Omental fat pad (tissue), 4 donors: Measurements from ENCODE around the gene C6orf89. TPM values are rescaled to one million over a fixed set of nuclear protein-coding genes. Genes with fewer than 3 reads are reported as not detected.

Source experiments
- ATAC-seq: fragments of 150-250 bp; one replicate; pipeline ENCODE4 v1.9.1; 2016; ENCODE audit warnings: mild to moderate bottlenecking, moderate library complexity; ENCODE audit not compliant: low FRiP score
- DNase-seq: peaks from one replicate; pipeline ENCODE4 v3.0.0-alpha.2; 2019; ENCODE audit warnings: low spot score
- total RNA-seq, 4 donors: library from RNA; depleted of rRNA; stranded (reverse); fragments of >200 nt; gene quantifications; one replicate each; pipeline ENCODE4 v1.1.0, GENCODE V29; 2016
- TF ChIP-seq, protein P1 (sequence below), 3 donors: fragments of 450-650 bp; IDR thresholded peaks; one replicate each; pipeline ENCODE4 v1.5.1; 2016 to 2017; ENCODE audit warnings: antibody characterized with exemption in 3 of 3, mild to moderate bottlenecking in 3 of 3, moderate library complexity in 2 of 3

C6orf89 gene
- total RNA-seq, 4 donors from 2014 or later = 40.2 to 53.0 (median 46.0) TPM

DNA sequence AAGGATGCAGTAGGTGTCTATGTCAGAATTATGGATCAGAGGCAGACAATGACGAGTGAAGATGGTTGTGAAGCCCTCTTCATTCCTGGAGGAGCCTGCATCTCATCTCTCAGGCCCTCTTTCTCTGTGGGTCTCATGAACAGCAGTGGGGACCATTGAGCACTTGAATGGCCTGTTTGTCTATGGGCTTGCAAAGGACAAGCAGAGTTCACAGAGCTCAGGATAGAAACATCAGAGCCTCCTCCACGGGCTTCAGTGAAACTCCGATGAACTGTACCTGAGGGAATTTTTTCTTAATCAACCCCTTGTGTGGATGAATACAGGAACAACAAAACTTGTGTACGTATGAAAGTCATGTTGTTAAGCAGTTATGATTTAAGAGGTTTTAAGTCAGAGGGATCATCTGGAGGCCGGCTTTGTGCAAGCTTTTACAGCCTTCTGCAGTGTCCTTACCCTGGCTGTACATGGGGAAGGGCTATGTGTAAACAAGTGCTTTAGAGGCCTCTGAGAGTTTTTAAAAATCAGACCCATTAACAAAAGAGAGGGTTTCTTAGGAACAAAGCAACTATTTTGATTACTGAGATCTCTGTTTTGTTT is 39.1 kb downstream of the C6orf89 start:
- no peak for DNase-seq
- ATAC-seq = no peak

DNA sequence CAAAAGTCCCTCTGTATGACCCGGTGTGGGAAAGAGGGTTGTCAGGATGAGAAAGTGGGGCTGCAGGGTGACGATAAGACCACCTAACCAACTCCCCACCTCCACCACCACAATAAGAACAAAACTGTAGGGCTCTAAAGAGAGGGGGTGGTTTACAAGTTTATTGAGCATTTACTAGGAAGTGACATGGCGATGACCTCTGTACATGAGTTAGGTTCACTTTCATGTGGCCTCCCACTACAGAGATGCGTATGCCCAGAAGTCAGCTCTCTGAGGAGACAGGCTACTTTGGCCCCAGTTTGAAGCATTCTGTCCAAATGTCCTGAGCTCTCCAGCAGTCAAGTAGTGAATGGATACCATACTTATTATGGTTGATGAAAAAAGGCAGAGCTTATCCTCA is 40.1 kb downstream of the C6orf89 start:
- ATAC-seq = no peak
- DNase-seq = no peak
- TF ChIP-seq, protein P1, sequence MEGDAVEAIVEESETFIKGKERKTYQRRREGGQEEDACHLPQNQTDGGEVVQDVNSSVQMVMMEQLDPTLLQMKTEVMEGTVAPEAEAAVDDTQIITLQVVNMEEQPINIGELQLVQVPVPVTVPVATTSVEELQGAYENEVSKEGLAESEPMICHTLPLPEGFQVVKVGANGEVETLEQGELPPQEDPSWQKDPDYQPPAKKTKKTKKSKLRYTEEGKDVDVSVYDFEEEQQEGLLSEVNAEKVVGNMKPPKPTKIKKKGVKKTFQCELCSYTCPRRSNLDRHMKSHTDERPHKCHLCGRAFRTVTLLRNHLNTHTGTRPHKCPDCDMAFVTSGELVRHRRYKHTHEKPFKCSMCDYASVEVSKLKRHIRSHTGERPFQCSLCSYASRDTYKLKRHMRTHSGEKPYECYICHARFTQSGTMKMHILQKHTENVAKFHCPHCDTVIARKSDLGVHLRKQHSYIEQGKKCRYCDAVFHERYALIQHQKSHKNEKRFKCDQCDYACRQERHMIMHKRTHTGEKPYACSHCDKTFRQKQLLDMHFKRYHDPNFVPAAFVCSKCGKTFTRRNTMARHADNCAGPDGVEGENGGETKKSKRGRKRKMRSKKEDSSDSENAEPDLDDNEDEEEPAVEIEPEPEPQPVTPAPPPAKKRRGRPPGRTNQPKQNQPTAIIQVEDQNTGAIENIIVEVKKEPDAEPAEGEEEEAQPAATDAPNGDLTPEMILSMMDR (IDR thresholded peaks at IDR 0.05) = no peak

More for the DNA sequence above, 39.1 kb downstream of the C6orf89 start:
- TF ChIP-seq, protein P1 (IDR thresholded peaks at IDR 0.05) = no peak

DNA sequence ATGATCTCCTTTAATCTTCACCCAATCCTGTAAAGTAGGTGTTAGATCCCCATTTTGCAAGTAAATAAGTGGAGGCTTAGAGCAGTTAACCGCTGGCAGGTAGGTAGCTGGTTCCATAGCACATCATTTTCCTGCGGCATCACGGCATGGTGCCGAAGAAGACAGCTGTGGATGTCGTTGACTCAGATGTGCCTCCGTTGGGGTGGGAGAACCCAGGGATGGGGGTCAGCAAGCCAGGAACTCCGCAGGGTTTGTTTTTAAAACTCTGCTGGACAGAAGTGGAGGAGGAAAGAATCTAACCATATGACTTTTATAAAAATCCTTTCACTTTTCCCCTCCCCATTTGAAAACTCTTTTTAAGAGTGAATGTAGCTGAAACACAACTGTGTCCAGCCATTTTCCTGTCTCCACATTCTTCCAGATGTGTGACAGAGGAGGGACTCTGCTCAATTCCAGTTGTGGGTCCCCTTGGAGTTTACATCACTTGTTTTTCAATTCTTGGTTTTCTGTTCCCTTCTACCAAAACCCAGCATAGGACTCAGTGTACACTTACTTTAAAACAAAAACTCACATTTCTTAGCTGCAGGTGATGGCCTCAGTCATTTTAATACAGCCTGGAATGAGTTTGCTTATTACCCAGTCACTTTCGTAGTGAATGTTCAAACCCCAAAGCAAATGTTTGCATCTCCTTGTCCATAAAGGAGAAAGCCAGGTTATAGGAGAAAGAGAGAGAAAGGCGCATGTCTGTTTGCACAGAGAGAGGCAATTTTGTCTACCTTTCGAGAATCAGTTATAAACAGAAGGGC is 41.2 kb downstream of the C6orf89 start:
- ATAC-seq (no peak), DNase-seq (no peak)
- TF ChIP-seq, protein P1 (IDR thresholded peaks at IDR 0.05) = no peak

DNA sequence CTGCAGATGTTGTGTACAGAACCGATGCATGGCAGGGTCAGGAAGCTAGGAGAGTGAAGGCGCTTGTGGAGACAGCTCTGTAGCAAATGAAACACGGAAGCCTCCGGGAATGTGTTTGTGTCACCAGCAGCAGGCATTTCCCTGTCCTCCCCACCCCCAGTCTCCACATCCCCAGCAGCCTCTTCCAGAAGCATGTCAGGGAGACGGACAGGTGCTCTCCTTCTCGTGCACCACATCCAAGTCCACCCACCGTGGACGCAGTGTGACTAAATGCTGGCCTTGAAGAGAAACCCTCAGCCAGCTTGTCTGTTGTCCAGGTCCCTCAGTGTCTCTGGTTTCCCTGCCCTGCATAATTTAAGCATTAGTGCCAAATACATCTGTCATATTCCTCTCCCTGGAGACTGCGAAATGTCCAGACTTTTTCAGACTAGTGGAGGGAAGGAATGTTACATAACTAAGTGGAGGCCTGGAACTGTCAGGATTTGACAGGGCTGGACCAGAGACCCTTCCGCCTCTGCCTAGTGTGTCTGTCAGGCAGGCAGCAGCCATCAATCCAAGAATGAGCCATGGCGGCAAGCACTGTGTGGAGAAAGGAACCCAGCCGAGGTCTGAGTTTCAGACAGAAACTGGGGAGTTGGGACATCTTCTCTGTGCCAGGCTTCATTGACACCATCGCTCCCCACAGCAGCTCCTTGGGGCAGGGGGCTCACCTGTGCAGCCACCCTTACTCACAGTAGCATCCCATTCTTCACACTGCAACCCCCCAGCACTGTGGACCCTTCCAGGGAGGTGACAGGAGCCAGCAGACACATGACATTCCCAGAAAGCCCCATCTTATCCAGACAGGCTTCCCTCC is 42.2 kb downstream of the C6orf89 start:
- TF ChIP-seq, protein P1 (IDR thresholded peaks at IDR 0.05) = no peak
- DNase-seq (no peak), ATAC-seq (no peak)

DNA sequence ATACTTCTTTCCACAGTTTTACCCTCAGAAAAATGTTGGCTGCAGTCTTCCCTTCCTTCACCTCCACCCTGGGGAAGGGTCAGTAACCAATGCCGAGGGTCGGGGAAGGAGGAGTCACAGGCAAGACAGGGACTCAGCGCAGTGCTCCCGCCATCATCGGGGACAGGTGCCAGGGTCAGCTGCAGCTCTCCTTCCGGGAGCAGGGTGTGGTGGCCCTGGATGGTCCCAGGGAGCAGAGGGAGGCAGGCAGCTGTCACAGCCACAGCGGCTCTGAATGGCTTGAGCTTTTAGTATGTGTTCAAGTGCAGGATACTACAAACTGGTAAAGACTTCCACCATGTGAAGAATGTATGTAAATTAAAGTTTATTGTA is 42.8 kb downstream of the C6orf89 start:
- TF ChIP-seq, protein P1 (IDR thresholded peaks at IDR 0.05) = no peak
- DNase-seq = no peak
- no peak for ATAC-seq

DNA sequence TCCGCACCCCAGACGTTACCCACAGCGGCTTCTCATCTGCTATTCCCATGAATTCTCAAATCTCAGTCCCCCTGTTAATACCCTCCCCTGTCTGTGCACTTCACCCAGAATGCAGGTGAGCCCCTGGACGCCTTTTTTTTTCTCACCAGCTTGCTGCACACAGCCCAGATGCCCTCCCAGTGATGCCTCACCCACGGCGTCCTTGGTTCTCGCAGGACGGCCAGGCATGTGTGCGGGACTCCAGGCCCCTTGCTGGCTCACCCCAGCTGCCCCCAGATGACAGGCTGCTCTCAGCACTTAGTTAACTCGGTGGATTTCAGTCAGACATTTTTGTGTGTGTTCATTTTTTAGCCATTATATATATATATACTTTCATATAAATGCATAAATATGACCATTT is 43.4 kb downstream of the C6orf89 start:
- no peak for DNase-seq
- ATAC-seq = no peak
- TF ChIP-seq, protein P1 (IDR thresholded peaks at IDR 0.05) = no peak
